ENCODE measurements around the gene ZBTB7C.
"Not testable (repeated sequence)": the region's sequence is repeated elsewhere in the genome, so short reads cannot be mapped to it uniquely, and the experiment has no call there.

GRCh38 chr18:48434382-48434781, 25.2 kb upstream of the ZBTB7C start:
- TF ChIP-seq, protein P1, sequence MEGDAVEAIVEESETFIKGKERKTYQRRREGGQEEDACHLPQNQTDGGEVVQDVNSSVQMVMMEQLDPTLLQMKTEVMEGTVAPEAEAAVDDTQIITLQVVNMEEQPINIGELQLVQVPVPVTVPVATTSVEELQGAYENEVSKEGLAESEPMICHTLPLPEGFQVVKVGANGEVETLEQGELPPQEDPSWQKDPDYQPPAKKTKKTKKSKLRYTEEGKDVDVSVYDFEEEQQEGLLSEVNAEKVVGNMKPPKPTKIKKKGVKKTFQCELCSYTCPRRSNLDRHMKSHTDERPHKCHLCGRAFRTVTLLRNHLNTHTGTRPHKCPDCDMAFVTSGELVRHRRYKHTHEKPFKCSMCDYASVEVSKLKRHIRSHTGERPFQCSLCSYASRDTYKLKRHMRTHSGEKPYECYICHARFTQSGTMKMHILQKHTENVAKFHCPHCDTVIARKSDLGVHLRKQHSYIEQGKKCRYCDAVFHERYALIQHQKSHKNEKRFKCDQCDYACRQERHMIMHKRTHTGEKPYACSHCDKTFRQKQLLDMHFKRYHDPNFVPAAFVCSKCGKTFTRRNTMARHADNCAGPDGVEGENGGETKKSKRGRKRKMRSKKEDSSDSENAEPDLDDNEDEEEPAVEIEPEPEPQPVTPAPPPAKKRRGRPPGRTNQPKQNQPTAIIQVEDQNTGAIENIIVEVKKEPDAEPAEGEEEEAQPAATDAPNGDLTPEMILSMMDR (IDR thresholded peaks at IDR 0.05): not testable (repeated sequence)
- TF ChIP-seq EZH2 (IDR thresholded peaks at IDR 0.05; ENCODE audit: borderline replicate concordance, insufficient read depth, low read depth, low read length, poor library complexity, severe bottlenecking): not testable (repeated sequence)

All from B cell (primary cell).